Superior temporal gyrus (tissue), 1 donor: ENCODE data around the gene TECR.
A peak's percentile ranks its signal among the peaks of the same experiment; 100 is the strongest.
"Not testable (repeated sequence)": the region's sequence is repeated elsewhere in the genome, so short reads cannot be mapped to it uniquely, and the experiment has no call there.

Experiments
- DNase-seq: peaks from one replicate; pipeline ENCODE4 v3.0.0-alpha.2; 2016; ENCODE audit errors: extremely low spot score

TECR gene

GRCh38 chr19:14529254-14530004 is at the start of gene TECR:
TSS of gene TECR (plus strand) at chr19:14529594. CDS start at chr19:14529697, 103 bp downstream.
- peak; percentile 100 for DNase-seq

GRCh38 chr19:14479975-14480699 is 49.3 kb upstream of the TECR start:
- DNase-seq, result peak; percentile 14

- DNase-seq, result no peak
Measured at GRCh38 chr19:14480700-14481079, 48.7 kb upstream of the TECR start.

GRCh38 chr19:14482172-14482941 is 47.0 kb upstream of the TECR start:
- no peak for DNase-seq

GRCh38 chr19:14487370-14488125 is 41.8 kb upstream of the TECR start:
- no peak for DNase-seq

GRCh38 chr19:14492756-14493337 is 36.5 kb upstream of the TECR start:
- DNase-seq, result no peak

- no peak for DNase-seq
Measured at GRCh38 chr19:14494411-14494810, 35.0 kb upstream of the TECR start.

- no peak for DNase-seq
Measured at GRCh38 chr19:14494910-14495671, 34.3 kb upstream of the TECR start.

- no peak for DNase-seq
Measured at GRCh38 chr19:14495672-14496028, 33.7 kb upstream of the TECR start.

- peak; percentile 97 for DNase-seq
Measured at GRCh38 chr19:14496029-14496833, 33.2 kb upstream of the TECR start, which contains the start of gene GIPC1. TSS of gene GIPC1 (minus strand) at chr19:14496127. CDS start at chr19:14482976, 13,151 bp downstream.

- DNase-seq, result peak; percentile 83
Measured at GRCh38 chr19:14496834-14497227, 32.6 kb upstream of the TECR start.

- peak; percentile 85 for DNase-seq
Measured at GRCh38 chr19:14497228-14497921, 32.0 kb upstream of the TECR start.

GRCh38 chr19:14502334-14503092 is 26.9 kb upstream of the TECR start:
- no peak for DNase-seq

GRCh38 chr19:14503285-14503684 is 26.1 kb upstream of the TECR start:
- no peak for DNase-seq

- not testable (repeated sequence) for DNase-seq
Measured at GRCh38 chr19:14504575-14504974, 24.8 kb upstream of the TECR start.

GRCh38 chr19:14505488-14506239 is 23.7 kb upstream of the TECR start:
- DNase-seq, result no peak

- DNase-seq, result no peak
Measured at GRCh38 chr19:14507704-14508542, 21.5 kb upstream of the TECR start.
